Neural cell (in vitro differentiated cells): ENCODE measurements around the gene ADCY2. TPM values are rescaled to one million over a fixed set of nuclear protein-coding genes. Genes with fewer than 3 reads are reported as not detected.

Experiments
- H2AFZ ChIP-seq: fragments of 200-600, 300-800 bp; sonication (generic), shearing (Covaris generic); 2 replicates; pipeline ENCODE4 v1.6.0; 2014; ENCODE audit warnings: low read depth, mild to moderate bottlenecking, antibody characterized with exemption, low read length, moderate library complexity
- H3F3A ChIP-seq: fragments of 200-600 bp; shearing (Covaris generic); 2 replicates; pipeline ENCODE4 v1.6.1; 2016; ENCODE audit warnings: mild to moderate bottlenecking, moderate library complexity, mixed read lengths, antibody characterized with exemption, low read length; ENCODE audit not compliant: insufficient read depth, poor library complexity, severe bottlenecking
- H3K27ac ChIP-seq: fragments of 200-600, 300-800 bp; sonication (generic), shearing (Covaris generic); 2 replicates; pipeline ENCODE4 v1.5.1; 2014; ENCODE audit warnings: mild to moderate bottlenecking, low read length, moderate library complexity
- H3K27me3 ChIP-seq: fragments of 300-800, 200-600 bp; sonication (generic), shearing (Covaris generic); 2 replicates; pipeline ENCODE4 v1.6.0; 2014; ENCODE audit warnings: mild to moderate bottlenecking, low read depth, low read length, moderate library complexity; ENCODE audit not compliant: insufficient read depth
- H3K36me3 ChIP-seq: fragments of 300-800, 200-600 bp; sonication (generic), shearing (Covaris generic); 2 replicates; pipeline ENCODE4 v1.5.1; 2014; ENCODE audit warnings: mild to moderate bottlenecking, antibody characterized with exemption, low read length, moderate library complexity; ENCODE audit not compliant: insufficient read depth
- H3K4me2 ChIP-seq: fragments of 300-800, 200-600 bp; sonication (generic), shearing (Covaris generic); 2 replicates; pipeline ENCODE4 v1.6.0; 2014; ENCODE audit warnings: mild to moderate bottlenecking, low read length
- H3K4me3 ChIP-seq: fragments of 300-800, 200-600 bp; sonication (generic), shearing (Covaris generic); 2 replicates; pipeline ENCODE4 v1.5.1; 2014; ENCODE audit warnings: mild to moderate bottlenecking, low read length, moderate library complexity
- H3K79me2 ChIP-seq: fragments of 200-600 bp; shearing (Covaris generic); replicated peaks from 2 replicates; pipeline ENCODE4 v1.6.0; 2014; ENCODE audit warnings: mild to moderate bottlenecking, low read length, moderate library complexity; ENCODE audit not compliant: insufficient read depth
- H3K9ac ChIP-seq: fragments of 300-800, 200-600 bp; sonication (generic), shearing (Covaris generic); 2 replicates; pipeline ENCODE4 v1.6.1; 2016; ENCODE audit warnings: mild to moderate bottlenecking, low read length, mixed read lengths
- H3K9me2 ChIP-seq: fragments of 200-600 bp; shearing (Covaris generic); 2 replicates; pipeline ENCODE4 v1.6.1; 2016; ENCODE audit warnings: mild to moderate bottlenecking, low read length, mixed read lengths; ENCODE audit not compliant: insufficient read depth
- H3K9me3 ChIP-seq: fragments of 200-600, 300-800 bp; sonication (generic), shearing (Covaris generic); 2 replicates; pipeline ENCODE4 v1.6.1; 2016; ENCODE audit warnings: mild to moderate bottlenecking, mixed run types, low read length, moderate library complexity, mixed read lengths
- H4K20me1 ChIP-seq: fragments of 200-600 bp; shearing (Covaris generic); 2 replicates; pipeline ENCODE4 v1.6.1; 2016; ENCODE audit warnings: mild to moderate bottlenecking, mixed run types; ENCODE audit not compliant: insufficient read depth
- CTCF ChIP-seq: fragments of 450-650 bp; IDR thresholded peaks from 2 replicates; pipeline ENCODE4 v1.5.1; 2014; ENCODE audit warnings: antibody characterized with exemption, mild to moderate bottlenecking, moderate library complexity; ENCODE audit not compliant: poor library complexity, severe bottlenecking
- EP300 ChIP-seq: fragments of 450-650 bp; conservative IDR thresholded peaks from 2 replicates; pipeline ENCODE4 v1.6.1; 2014; ENCODE audit warnings: antibody characterized with exemption, mild to moderate bottlenecking, moderate library complexity; ENCODE audit not compliant: poor library complexity, severe bottlenecking
- MXI1 ChIP-seq: fragments of 450-650 bp; conservative IDR thresholded peaks from 2 replicates; pipeline ENCODE4 v1.6.1; 2014; ENCODE audit warnings: antibody characterized with exemption, mild to moderate bottlenecking; ENCODE audit not compliant: poor library complexity, severe bottlenecking
- POLR2AphosphoS5 ChIP-seq: IDR thresholded peaks from 2 replicates; pipeline ENCODE4 v1.6.1; 2012
- RAD21 ChIP-seq: fragments of 450-650 bp; conservative IDR thresholded peaks from 2 replicates; pipeline ENCODE4 v1.6.1; 2014; ENCODE audit warnings: antibody characterized with exemption, mild to moderate bottlenecking, moderate library complexity
- REST ChIP-seq: IDR thresholded peaks from 2 replicates; pipeline ENCODE4 v1.6.1; 2012; ENCODE audit warnings: borderline replicate concordance
- SMC3 ChIP-seq: fragments of 450-650 bp; conservative IDR thresholded peaks from 2 replicates; pipeline ENCODE4 v1.6.1; 2014; ENCODE audit warnings: antibody characterized with exemption, mild to moderate bottlenecking, moderate library complexity; ENCODE audit not compliant: poor library complexity
- TAF1 ChIP-seq: IDR thresholded peaks from 2 replicates; pipeline ENCODE4 v1.6.1; 2012; ENCODE audit warnings: low read depth
- polyA plus RNA-seq: library from polyadenylated mRNA; depleted of rRNA; stranded (reverse); fragments of >200 nt; gene quantifications from 2 replicates; pipeline ENCODE4 v1.2.3, GENCODE V29; 2014

ADCY2 gene
- polyA plus RNA-seq, 1 donor from 2014 or later, result 1.9 TPM

GRCh38 chr5:7395432-7395946, 449 bp upstream of the ADCY2 start:
- Histone ChIP-seq H2AFZ (no peak overlapping the region), H3K79me2 (no peaks in the 10 kb centered on the region), H3K4me3 (peak overlapping the region; percentile 60)

GRCh38 chr5:7396713-7397454, 946 bp downstream of the ADCY2 start:
- TF ChIP-seq EP300, result no peak
- no peak for TF ChIP-seq TAF1
- peak; percentile 66 for TF ChIP-seq CTCF
- TF ChIP-seq POLR2AphosphoS5, result no peak
- TF ChIP-seq RAD21, result peak; percentile 63
- no peak for TF ChIP-seq MXI1
- TF ChIP-seq SMC3, result peak; percentile 68
- no peaks in the 10 kb centered on the region for H3K9me3 ChIP-seq
- H3K27ac ChIP-seq, result no peak overlapping the region
- H2AFZ ChIP-seq, result no peak overlapping the region
- no peaks in the 10 kb centered on the region for H3K9me2 ChIP-seq
- H3K4me2 ChIP-seq, result peak overlapping the region; percentile 60
- H3F3A ChIP-seq, result no peaks in the 10 kb centered on the region
- no peaks in the 10 kb centered on the region for H3K79me2 ChIP-seq
- no peaks in the 10 kb centered on the region for H4K20me1 ChIP-seq
- H3K36me3 ChIP-seq, result no peaks in the 10 kb centered on the region
- H3K9ac ChIP-seq, result peak overlapping the region; percentile 32
- H3K27me3 ChIP-seq, result peaks cover 44% of the 10 kb centered on the region
- peak overlapping the region; percentile 65 for H3K4me3 ChIP-seq

More at GRCh38 chr5:7395432-7395946, 449 bp upstream of the ADCY2 start:
- Histone ChIP-seq H3K36me3 (no peaks in the 10 kb centered on the region), H3F3A (no peaks in the 10 kb centered on the region), H4K20me1 (no peaks in the 10 kb centered on the region), H3K9me2 (no peaks in the 10 kb centered on the region), H3K9ac (peak overlapping the region; percentile 24), H3K27me3 (peaks cover 44% of the 10 kb centered on the region), H3K27ac (no peak overlapping the region), H3K9me3 (no peaks in the 10 kb centered on the region), H3K4me2 (no peak overlapping the region)
- TF ChIP-seq EP300 (no peak), SMC3 (no peak), REST (no peak), RAD21 (no peak), CTCF (no peak), TAF1 (no peak)
